Stimulated activated CD4-positive, alpha-beta T cell treated with anti-CD3 and anti-CD28 coated beads, Interleukin-15, amount 100 ng/mL, for 48 hours (primary cell): Measurements from ENCODE around the gene DTNB.

Experiments
- DNase-seq, 2 donors: peaks; one replicate each; pipeline ENCODE4 v3.0.0-alpha.2; 2020; ENCODE audit warnings: low read depth in 2 of 2

Gene DTNB

GRCh38 chr2:25342372-25343186, 330.8 kb downstream of the DTNB start:
- peak; percentile 68 to 78 for DNase-seq

GRCh38 chr2:25341753-25342371, 331.5 kb downstream of the DTNB start, which contains the start of gene DNMT3A:
DNMT3A (minus strand) TSS chr2:25341925; CDS start chr2:25313984, 27,941 bp downstream.
- no peak for DNase-seq

GRCh38 chr2:25341011-25341727, 332.2 kb downstream of the DTNB start:
- no peak for DNase-seq

DNA sequence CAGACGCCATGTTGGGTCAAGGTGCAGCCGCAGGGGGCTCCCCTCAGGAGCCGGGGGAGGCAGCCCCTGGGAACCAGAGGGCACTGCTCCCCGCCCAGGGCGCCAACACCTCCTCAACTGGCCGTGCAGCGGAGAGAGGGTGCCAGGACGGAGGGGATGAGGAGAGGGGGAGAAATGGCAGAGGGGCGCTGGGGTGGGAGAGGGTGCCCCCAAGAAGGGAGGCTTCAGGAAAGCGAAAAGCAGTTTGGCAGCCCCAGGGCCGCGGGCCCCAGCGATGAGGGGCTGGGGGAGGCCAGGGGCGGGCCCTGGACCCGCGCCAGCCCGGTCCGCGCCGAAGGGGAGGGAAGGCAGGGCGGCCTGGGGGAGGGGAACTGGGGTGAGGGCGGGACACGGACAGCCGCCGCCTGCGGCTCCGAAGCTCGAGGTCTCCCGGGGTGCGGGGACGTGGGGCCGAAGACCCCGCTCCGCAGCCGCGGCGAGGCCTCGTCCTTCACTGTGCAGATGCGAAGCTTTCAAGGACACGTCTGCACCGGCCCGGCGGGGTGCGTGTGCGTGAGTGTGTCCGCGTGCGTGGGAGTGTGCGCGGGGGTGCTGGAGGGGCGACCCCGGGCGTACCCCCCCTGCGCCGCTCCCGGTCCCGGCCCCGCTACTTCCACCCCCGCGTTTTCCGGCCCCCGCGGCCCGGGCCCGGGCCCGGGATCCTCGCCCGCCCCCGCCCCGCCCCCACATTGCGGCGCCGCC, 333.0 kb downstream of the DTNB start:
- no peak for DNase-seq

DNA sequence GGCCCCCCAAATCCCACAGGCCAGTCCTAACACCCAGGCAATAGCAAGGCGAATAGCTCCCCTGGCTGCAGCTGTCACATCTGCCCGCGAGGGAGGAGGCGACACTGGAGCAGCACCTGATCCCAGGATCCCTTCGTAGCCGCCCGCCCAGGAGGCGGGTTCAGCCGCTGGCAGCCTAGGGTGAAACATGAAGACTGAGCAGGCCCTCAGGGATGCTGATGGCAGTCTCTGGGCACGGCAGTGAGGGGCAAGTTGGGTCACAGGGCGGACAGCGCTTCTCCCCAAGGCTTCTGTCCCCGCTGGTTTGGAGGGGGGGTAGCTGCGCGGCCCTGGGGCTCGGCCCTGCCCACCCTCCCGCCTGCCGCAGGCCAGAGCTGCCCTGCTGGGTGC, 333.6 kb downstream of the DTNB start:
- DNase-seq, result no peak

DNA sequence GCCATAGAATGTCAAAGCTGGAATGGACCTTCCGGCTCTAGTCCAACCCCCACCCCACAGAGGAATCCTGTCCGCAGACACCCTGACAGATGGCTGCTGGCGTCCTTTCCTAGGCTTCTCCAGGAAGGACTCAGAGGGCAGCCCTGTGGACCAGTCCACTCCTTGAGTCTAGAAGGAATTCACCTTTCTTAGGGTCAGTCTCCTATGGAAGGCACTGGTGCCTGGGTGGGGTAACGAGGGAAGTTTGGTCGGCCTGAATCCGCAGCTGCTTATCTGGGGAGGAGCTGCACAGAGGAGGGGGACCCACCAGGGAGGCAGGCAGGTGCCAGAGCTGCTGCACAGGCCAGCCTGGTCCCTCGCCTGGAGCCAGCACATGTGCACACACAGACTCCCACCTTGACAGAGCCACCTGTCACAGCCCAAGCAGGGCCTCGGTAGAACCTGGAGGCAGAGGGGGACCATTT, 334.1 kb downstream of the DTNB start:
- no peak for DNase-seq

DNA sequence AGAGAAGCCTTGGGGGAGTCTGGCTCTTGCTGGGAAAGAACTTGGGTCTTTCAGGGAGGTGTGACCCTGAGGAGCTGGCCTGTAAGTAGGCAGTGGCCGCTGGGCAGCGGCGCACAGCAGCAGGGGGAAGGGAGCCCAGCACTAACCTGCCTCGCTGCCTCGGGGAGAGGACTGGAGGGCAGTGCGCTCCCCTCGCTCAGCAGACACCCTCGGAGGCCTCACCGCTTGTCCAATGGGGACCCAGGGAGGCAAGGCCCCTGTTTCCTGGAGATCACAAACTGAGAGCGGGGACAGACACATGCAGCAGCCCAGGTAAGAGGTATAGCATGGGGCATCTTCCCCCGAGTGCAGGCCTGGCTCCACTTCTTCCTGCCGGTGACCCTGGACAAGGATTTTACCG, 335.0 kb downstream of the DTNB start:
- no peak for DNase-seq

GRCh38 chr2:25337891-25338290, 335.5 kb downstream of the DTNB start:
- DNase-seq, result no peak

DNA sequence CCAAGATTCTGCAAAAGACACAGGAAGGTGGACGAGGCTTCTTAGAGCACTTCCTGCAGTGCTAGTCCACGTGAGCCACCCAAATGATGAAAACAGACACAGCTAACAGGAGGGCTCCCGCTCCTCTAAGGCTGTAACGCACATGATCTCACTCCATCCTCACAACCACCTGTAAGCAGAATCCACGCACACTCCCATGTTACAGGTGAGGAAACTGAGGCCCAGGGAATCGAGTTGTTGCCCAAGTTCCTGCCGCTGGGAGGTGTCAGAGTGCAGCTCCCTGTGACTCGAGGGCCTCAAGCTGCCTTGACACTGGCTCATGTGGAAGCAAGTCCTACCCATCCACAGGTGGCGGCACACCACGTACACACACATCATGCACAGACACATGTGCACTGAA, 336.1 kb downstream of the DTNB start:
- DNase-seq, result no peak

DNA sequence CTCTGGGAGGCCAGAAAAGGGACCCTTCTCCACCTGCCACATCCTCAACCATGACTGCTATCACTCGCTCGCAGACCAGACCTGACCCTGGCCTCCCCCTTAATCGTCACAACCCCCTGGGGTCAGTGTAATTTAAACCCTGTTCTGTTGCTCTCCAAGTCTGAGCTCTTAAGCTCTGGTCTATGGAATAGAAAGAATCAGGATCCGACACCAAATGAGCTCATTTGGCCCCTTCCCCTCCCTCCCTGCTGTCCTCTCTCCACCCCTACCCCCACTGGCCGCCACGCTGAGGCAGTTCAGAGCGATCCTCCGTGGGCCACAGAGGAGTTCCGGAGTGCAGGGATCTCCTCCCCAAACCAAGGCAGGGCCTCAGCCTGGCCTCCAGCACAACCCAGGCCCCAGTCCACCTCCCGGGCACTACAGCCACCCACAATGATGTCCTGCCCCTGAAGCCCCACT, 337.0 kb downstream of the DTNB start:
- no peak for DNase-seq

GRCh38 chr2:25335971-25336370, 337.4 kb downstream of the DTNB start:
- no peak for DNase-seq

DNA sequence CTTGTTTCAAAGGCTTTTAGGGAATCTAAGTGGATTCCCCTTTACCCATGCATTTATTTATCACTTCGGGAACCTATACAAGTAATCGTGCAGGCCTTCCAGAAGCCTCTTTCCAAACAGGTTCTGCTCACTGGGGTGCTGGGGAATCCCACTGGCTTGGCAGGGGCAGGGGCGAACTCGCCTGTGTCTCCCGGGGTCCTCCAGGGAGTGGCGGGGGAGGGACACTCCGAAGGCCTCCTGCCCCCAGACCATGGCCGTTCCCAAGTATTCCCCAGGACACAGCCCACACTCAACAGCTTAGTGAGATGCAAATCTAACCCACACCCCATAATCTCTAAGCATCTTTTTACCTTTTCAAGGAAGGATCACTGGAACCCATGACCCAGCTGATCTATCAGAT, 338.2 kb downstream of the DTNB start:
- no peak for DNase-seq

DNA sequence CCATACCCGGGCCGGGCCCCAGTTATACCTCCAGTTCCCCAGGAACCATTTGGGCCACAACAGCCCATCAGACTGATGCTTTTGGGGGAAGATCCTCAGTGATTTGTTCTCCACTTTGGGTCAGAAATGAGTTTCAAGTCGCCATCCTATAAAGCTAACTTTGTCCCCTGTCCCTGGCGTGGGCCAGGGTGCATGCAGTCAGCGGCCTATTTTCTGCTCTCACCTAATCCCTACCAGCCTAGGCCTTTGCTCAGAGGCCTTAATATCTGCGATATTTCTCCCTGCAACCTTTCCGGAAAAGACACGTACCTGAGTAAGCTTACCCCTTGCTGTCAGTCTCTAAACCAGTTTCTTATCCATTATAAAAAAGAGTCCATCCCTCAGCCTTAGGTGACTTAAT, 338.9 kb downstream of the DTNB start:
- DNase-seq, result no peak

- no peak for DNase-seq
Measured at GRCh38 chr2:25333981-25334380, 339.4 kb downstream of the DTNB start.

- DNase-seq, result no peak
Measured at GRCh38 chr2:25332571-25332970, 340.8 kb downstream of the DTNB start.

- DNase-seq, result peak in 1 of 2 donors; percentile 59
Measured at GRCh38 chr2:25331686-25332365, 341.6 kb downstream of the DTNB start.

DNA sequence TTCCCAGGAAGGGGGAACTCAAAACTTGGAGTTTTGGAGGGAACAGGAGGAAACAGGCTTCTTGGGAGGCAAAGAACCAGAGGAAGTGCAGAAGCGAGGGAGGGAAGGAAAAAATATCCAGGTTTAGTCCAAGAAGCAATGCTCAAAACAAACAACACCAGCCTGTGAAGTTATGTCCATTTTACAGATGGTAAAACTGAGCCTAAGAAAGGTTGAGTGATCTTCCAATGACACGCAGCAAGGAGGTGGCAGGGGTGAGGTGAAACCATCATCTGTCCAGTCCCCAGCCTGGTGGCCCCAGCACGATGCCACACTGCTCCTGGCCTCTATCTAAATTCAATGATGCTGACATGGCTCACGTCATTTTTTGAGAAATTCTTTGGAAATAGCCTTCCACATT, 342.4 kb downstream of the DTNB start:
- no peak for DNase-seq

GRCh38 chr2:25330273-25330672, 343.1 kb downstream of the DTNB start:
- DNase-seq, result no peak

GRCh38 chr2:25328152-25329085, 345.0 kb downstream of the DTNB start:
- DNase-seq, result no peak
